GM12875 (cell line): ENCODE measurements around the gene PHOSPHO1.
"Not testable (repeated sequence)": the region's sequence is repeated elsewhere in the genome, so short reads cannot be mapped to it uniquely, and the experiment has no call there.

Experiments used
- H3K4me3 ChIP-seq: one replicate; pipeline ENCODE4 v1.5.1; 2011; ENCODE audit warnings: low read depth, low read length, control low read depth
- TF ChIP-seq, protein P1 (sequence below): IDR thresholded peaks from 2 replicates; pipeline ENCODE4 v1.5.1; 2011; ENCODE audit warnings: low read depth, mild to moderate bottlenecking, control low read depth, inconsistent platforms, low read length, moderate library complexity, borderline replicate concordance; ENCODE audit not compliant: insufficient read depth

The PHOSPHO1 gene

DNA sequence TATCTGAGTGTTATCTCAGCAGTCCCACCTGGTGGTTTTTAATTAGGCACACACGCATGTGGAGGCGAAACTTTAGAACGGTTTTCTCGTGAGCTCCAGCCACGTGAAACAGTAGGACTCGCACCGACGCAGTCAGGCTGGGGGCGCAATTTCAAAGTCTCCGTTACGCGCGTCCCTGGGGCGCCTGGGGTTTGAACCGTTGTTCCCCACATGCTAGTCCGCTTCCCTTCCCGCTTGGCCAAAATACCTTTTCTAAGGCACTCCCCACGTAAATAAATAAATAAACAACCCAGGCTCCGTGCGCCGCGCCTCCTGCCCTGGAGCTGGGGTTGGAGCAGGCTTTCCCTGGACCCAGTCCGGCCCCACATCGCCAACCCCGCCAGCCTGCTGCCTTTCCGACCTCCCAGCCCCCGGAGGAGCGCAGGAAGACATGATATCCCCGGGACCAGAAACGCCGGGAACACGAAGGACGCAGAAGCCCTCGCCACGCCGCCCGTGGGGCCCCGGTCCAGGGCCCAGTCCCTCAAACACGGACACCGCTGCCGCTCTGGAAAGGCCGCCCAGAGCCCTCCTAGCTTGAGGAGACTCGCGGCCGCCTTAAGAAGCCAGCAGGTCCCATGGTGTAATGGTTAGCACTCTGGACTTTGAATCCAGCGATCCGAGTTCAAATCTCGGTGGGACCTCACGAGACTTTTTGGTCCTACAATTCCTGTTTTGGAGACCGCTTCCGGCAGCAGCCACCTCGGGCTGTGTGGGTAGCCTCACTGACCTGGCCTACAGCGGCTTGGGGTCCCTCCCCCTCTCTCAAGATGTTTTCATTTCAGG is 38.5 kb downstream of the PHOSPHO1 start:
- TF ChIP-seq, protein P1, sequence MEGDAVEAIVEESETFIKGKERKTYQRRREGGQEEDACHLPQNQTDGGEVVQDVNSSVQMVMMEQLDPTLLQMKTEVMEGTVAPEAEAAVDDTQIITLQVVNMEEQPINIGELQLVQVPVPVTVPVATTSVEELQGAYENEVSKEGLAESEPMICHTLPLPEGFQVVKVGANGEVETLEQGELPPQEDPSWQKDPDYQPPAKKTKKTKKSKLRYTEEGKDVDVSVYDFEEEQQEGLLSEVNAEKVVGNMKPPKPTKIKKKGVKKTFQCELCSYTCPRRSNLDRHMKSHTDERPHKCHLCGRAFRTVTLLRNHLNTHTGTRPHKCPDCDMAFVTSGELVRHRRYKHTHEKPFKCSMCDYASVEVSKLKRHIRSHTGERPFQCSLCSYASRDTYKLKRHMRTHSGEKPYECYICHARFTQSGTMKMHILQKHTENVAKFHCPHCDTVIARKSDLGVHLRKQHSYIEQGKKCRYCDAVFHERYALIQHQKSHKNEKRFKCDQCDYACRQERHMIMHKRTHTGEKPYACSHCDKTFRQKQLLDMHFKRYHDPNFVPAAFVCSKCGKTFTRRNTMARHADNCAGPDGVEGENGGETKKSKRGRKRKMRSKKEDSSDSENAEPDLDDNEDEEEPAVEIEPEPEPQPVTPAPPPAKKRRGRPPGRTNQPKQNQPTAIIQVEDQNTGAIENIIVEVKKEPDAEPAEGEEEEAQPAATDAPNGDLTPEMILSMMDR, result peak; percentile 25; the same call in 1 of the 2 replicates
- H3K4me3 ChIP-seq, result peak overlapping the region; percentile 68

- TF ChIP-seq, protein P1, result no peak
- H3K4me3 ChIP-seq, result peak overlapping the region; percentile 68
These were observed 39.1 kb downstream of the PHOSPHO1 start for GRCh38 chr17:49191409-49191916.

DNA sequence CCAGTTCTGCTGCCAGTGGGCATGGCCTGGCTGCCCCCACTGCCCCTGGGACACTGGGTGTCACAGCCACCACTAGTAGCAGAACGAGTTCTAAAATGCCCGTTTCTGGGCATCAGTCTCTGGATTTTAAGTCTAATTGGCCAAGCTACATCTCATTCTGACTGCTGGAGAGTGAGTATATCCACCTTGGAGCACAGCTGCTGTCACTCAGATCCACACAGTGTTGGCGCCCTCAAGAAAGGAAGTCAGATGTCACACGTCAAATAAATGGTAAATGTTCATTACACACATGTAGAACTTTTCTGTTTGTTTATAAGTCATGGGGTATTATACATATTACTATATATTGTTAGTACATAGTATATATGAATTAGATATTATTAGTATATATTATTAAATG is 39.7 kb downstream of the PHOSPHO1 start:
- H3K4me3 ChIP-seq, result no peak overlapping the region
- TF ChIP-seq, protein P1, result no peak

- no peak overlapping the region for H3K4me3 ChIP-seq
- TF ChIP-seq, protein P1, result no peak
These were observed 43.3 kb downstream of the PHOSPHO1 start for GRCh38 chr17:49187301-49187700.

- H3K4me3 ChIP-seq, result not testable (repeated sequence)
These were observed 45.2 kb downstream of the PHOSPHO1 start for GRCh38 chr17:49185381-49185780.

- H3K4me3 ChIP-seq, result not testable (repeated sequence)
These were observed 46.1 kb downstream of the PHOSPHO1 start for GRCh38 chr17:49184522-49184921.

DNA sequence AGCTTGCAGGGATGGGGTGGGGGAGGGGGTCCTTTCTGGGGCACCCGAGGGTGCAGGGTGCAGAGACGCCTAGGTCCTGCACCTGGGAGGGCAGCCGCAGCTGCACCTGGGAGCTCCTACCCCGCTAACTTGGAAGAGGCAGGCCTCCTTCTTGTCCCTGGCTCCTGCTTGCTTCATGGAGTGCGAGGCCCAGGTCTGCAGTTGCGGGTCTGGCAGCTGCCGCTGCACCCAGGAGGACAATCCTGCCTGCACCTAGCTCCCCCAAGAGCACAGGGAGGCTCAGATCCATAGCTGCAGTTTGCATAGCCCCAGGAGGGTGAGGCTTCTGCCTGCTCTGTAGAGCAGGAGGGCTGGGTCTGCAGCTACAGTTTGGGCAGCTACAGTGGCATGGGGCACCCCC is 46.8 kb downstream of the PHOSPHO1 start:
- no peak overlapping the region for H3K4me3 ChIP-seq
- TF ChIP-seq, protein P1, result no peak

DNA sequence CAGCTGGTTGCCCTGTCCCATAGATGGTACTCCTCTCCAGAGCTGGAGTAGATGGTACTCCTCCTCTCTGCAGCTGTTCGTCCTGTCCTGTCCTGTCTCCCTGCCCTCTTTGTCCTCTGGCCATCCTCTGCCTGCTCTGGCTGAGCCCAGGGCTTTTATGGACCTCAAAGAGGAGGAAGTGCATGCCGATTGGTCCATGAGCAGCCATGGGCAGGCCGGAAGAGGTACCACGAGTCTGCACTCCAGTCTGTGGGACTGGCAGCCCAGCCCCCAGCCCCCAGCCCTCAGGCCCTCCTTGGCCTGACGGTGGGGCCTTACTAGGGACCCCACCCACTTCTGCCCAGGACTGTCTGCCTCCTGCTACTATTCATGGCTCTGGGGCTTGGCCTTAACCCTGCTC is 47.2 kb downstream of the PHOSPHO1 start:
- TF ChIP-seq, protein P1, result no peak

More for the DNA sequence above, 47.2 kb downstream of the PHOSPHO1 start:
- H3K4me3 ChIP-seq, result no peak overlapping the region
